A549 (cell line): Measurements from ENCODE around the gene BRPF1. TPM values are rescaled to one million over a fixed set of nuclear protein-coding genes. Genes with fewer than 3 reads are reported as not detected.
A peak's percentile ranks its signal among the peaks of the same experiment; 100 is the strongest.

Source experiments
- GATA3 ChIP-seq: IDR thresholded peaks from 2 replicates; pipeline ENCODE4 v1.6.1; 2012; ENCODE audit warnings: borderline replicate concordance
- HDAC2 ChIP-seq: fragments of 200-600 bp; sonication (generic); IDR thresholded peaks from 2 replicates; pipeline ENCODE4 v1.6.1; 2016
- HEYL ChIP-seq: fragments of 250-450 bp; sonication (Bioruptor Pico); IDR thresholded peaks from 2 replicates; pipeline ENCODE4 v1.8.0; 2021; ENCODE audit warnings: mild to moderate bottlenecking, moderate library complexity
- HOXB13 ChIP-seq: fragments of 250-450 bp; sonication (Bioruptor Pico); IDR thresholded peaks from 2 replicates; pipeline ENCODE4 v1.5.0; 2020; ENCODE audit warnings: low read depth, mild to moderate bottlenecking, moderate library complexity
- HOXB5 ChIP-seq: fragments of 250-450 bp; sonication (Bioruptor Pico); IDR thresholded peaks from 2 replicates; pipeline ENCODE4 v1.5.0; 2020; ENCODE audit warnings: mild to moderate bottlenecking, moderate library complexity
- JUN ChIP-seq, 2 experiments: fragments of >200 bp; sonication (Bioruptor Twin); formaldehyde crosslinking; IDR thresholded peaks; 2 replicates in 1 of 2; 3 replicates in 1 of 2; pipeline ENCODE4 v1.6.1; 2016 to 2017
- KDM1A ChIP-seq: fragments of 200-600 bp; sonication (generic); IDR thresholded peaks from 2 replicates; pipeline ENCODE4 v1.6.1; 2016; ENCODE audit warnings: low read depth, mild to moderate bottlenecking
- MYC ChIP-seq: IDR thresholded peaks from 2 replicates; pipeline ENCODE4 v1.6.1; 2012; ENCODE audit warnings: mild to moderate bottlenecking, inconsistent platforms, low read length, improper control_type of control experiment, borderline replicate concordance
- NFE2L2 ChIP-seq: fragments of 150-350 bp; conservative IDR thresholded peaks from 2 replicates; pipeline ENCODE4 v1.6.1; 2014; ENCODE audit warnings: low read length
- NPAS2 ChIP-seq: fragments of 250-450 bp; sonication (Bioruptor Pico); IDR thresholded peaks from 2 replicates; pipeline ENCODE4 v1.8.0; 2022; ENCODE audit warnings: mild to moderate bottlenecking, moderate library complexity, borderline replicate concordance
- NR3C1 ChIP-seq: fragments of >200 bp; sonication (Bioruptor Twin); formaldehyde crosslinking; IDR thresholded peaks from 3 replicates; pipeline ENCODE4 v1.6.1; 2017
- RARB ChIP-seq: fragments of 250-450 bp; sonication (Bioruptor Pico); IDR thresholded peaks from 2 replicates; pipeline ENCODE4 v1.8.0; 2021; ENCODE audit warnings: mild to moderate bottlenecking, moderate library complexity
- RFX5 ChIP-seq: fragments of 450-650 bp; IDR thresholded peaks from 2 replicates; pipeline ENCODE4 v1.7.1; 2014; ENCODE audit warnings: antibody characterized with exemption, mild to moderate bottlenecking, moderate library complexity
- SMC3 ChIP-seq: fragments of >200 bp; sonication (Bioruptor Twin); formaldehyde crosslinking; IDR thresholded peaks from 3 replicates; pipeline ENCODE4 v1.6.1; 2018; ENCODE audit warnings: inconsistent platforms
- ZFP36 ChIP-seq: fragments of 450-650 bp; IDR thresholded peaks from 2 replicates; pipeline ENCODE4 v1.6.1; 2014; ENCODE audit warnings: borderline replicate concordance; ENCODE audit not compliant: partially characterized antibody
- ZSCAN20 ChIP-seq: fragments of 250-450 bp; sonication (Bioruptor Pico); IDR thresholded peaks from 2 replicates; pipeline ENCODE4 v1.8.0; 2022; ENCODE audit warnings: mild to moderate bottlenecking, moderate library complexity
- polyA plus RNA-seq, 4 experiments: library from polyadenylated mRNA; depleted of rRNA in 3 of 4; stranded (reverse); fragments of >200 nt; fragmentation: RNase III in 1 of 4; extraction: RNeasy Plus Mini Kit Qiagen cat#74134 plus additional on column Dnase treatment in 1 of 4; gene quantifications; 2 replicates in 3 of 4; 3 replicates in 1 of 4; pipeline ENCODE4 v1.2.3, GENCODE V29; 2011 to 2017
- TF ChIP-seq, protein P1 (sequence below): fragments of 200-600 bp; sonication (generic); IDR thresholded peaks from 2 replicates; pipeline ENCODE4 v1.6.1; 2016; ENCODE audit warnings: antibody characterized with exemption, mild to moderate bottlenecking, moderate library complexity
- TF ChIP-seq, protein P2 (sequence below): fragments of 250-450 bp; sonication (Bioruptor Pico); IDR thresholded peaks from 2 replicates; pipeline ENCODE4 v1.5.0; 2020; ENCODE audit warnings: low read depth, mild to moderate bottlenecking, moderate library complexity
- TF ChIP-seq, protein P3 (sequence below): fragments of >200 bp; sonication (Bioruptor Twin); formaldehyde crosslinking; IDR thresholded peaks from 3 replicates; pipeline ENCODE4 v1.5.1; 2016
- TF ChIP-seq, protein P4 (sequence below): IDR thresholded peaks from 2 replicates; pipeline ENCODE4 v1.6.1; 2012; ENCODE audit warnings: low read depth, borderline replicate concordance
- TF ChIP-seq, protein P5 (sequence below): fragments of 450-650 bp; IDR thresholded peaks from 2 replicates; pipeline ENCODE4 v1.6.1; 2014; ENCODE audit warnings: antibody characterized with exemption
- TF ChIP-seq, protein P6 (sequence below): fragments of >200 bp; sonication (Bioruptor Twin); formaldehyde crosslinking; IDR thresholded peaks from 3 replicates; pipeline ENCODE4 v1.6.1; 2016

BRPF1 gene
- polyA plus RNA-seq, 2 of the 4 experiments (the other 2 are of a cell fraction): 8.6 to 12.4 TPM

DNA sequence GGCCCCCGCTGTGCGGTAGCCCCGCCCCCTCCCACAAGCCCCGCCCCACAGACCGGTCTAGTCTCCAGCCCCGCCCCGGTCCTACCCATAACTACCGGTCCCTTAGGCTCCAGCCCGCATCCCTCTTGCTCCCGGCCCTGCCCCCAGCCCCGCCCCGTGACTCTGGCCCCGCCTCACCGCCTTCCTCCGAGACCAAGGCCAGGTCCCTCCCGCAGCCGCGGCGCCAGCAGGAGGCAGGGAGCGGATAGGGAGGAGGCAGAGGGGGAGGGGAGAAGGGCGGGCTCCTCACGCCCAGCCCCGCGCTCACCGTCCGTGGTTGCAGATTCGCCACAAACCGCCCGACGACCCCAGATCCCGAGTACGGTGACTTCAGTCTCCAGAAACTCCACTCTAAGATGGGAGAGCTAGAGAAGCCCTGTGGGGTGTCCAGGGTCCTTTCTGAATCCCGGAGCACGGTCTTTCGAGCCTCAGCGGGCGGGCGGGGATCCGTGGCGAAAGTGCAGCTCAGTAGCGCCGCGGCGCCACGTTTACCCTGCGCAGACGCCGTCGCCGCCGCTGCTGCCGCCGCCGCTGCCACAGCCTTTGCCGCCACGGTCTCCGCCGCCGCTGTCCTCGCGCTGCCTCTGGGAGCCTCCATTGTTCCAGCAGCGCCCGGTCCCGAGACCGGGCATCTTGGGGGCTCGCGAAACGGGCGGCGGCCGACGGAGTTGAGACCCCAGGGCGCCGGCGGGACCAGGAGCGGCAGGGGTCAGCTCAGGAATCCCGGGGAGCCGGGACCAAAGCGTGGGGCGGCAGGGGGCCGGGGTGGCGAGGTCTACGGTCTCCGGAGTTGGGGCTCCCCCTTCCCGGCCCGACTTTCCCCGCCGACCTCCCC lies at the start of gene BRPF1 (continued):
- TF ChIP-seq, protein P1, sequence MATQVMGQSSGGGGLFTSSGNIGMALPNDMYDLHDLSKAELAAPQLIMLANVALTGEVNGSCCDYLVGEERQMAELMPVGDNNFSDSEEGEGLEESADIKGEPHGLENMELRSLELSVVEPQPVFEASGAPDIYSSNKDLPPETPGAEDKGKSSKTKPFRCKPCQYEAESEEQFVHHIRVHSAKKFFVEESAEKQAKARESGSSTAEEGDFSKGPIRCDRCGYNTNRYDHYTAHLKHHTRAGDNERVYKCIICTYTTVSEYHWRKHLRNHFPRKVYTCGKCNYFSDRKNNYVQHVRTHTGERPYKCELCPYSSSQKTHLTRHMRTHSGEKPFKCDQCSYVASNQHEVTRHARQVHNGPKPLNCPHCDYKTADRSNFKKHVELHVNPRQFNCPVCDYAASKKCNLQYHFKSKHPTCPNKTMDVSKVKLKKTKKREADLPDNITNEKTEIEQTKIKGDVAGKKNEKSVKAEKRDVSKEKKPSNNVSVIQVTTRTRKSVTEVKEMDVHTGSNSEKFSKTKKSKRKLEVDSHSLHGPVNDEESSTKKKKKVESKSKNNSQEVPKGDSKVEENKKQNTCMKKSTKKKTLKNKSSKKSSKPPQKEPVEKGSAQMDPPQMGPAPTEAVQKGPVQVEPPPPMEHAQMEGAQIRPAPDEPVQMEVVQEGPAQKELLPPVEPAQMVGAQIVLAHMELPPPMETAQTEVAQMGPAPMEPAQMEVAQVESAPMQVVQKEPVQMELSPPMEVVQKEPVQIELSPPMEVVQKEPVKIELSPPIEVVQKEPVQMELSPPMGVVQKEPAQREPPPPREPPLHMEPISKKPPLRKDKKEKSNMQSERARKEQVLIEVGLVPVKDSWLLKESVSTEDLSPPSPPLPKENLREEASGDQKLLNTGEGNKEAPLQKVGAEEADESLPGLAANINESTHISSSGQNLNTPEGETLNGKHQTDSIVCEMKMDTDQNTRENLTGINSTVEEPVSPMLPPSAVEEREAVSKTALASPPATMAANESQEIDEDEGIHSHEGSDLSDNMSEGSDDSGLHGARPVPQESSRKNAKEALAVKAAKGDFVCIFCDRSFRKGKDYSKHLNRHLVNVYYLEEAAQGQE: no peak
- no peak for TF ChIP-seq SMC3
- TF ChIP-seq HEYL (CRISPR knock-in tag): no peak
- TF ChIP-seq NR3C1: no peak
- TF ChIP-seq KDM1A: no peak
- TF ChIP-seq ZFP36: no peak
- TF ChIP-seq HOXB13 (CRISPR knock-in tag): no peak
- TF ChIP-seq, protein P2, sequence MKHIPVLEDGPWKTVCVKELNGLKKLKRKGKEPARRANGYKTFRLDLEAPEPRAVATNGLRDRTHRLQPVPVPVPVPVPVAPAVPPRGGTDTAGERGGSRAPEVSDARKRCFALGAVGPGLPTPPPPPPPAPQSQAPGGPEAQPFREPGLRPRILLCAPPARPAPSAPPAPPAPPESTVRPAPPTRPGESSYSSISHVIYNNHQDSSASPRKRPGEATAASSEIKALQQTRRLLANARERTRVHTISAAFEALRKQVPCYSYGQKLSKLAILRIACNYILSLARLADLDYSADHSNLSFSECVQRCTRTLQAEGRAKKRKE: no peak
- no peak for TF ChIP-seq RFX5
- no peak for TF ChIP-seq HOXB5 (CRISPR knock-in tag)
- TF ChIP-seq, protein P3, sequence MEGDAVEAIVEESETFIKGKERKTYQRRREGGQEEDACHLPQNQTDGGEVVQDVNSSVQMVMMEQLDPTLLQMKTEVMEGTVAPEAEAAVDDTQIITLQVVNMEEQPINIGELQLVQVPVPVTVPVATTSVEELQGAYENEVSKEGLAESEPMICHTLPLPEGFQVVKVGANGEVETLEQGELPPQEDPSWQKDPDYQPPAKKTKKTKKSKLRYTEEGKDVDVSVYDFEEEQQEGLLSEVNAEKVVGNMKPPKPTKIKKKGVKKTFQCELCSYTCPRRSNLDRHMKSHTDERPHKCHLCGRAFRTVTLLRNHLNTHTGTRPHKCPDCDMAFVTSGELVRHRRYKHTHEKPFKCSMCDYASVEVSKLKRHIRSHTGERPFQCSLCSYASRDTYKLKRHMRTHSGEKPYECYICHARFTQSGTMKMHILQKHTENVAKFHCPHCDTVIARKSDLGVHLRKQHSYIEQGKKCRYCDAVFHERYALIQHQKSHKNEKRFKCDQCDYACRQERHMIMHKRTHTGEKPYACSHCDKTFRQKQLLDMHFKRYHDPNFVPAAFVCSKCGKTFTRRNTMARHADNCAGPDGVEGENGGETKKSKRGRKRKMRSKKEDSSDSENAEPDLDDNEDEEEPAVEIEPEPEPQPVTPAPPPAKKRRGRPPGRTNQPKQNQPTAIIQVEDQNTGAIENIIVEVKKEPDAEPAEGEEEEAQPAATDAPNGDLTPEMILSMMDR: no peak
- peak; percentile 86 to 90 for TF ChIP-seq JUN (IDR thresholded peaks at IDR 0.05)
- no peak for TF ChIP-seq HDAC2
- TF ChIP-seq, protein P4, sequence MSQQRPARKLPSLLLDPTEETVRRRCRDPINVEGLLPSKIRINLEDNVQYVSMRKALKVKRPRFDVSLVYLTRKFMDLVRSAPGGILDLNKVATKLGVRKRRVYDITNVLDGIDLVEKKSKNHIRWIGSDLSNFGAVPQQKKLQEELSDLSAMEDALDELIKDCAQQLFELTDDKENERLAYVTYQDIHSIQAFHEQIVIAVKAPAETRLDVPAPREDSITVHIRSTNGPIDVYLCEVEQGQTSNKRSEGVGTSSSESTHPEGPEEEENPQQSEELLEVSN: peak; percentile 62; the same call in 1 of the 2 replicates
- TF ChIP-seq ZSCAN20 (CRISPR knock-in tag): no peak
- peak; percentile 40; the same call in 1 of the 2 replicates for TF ChIP-seq MYC
- TF ChIP-seq, protein P5, sequence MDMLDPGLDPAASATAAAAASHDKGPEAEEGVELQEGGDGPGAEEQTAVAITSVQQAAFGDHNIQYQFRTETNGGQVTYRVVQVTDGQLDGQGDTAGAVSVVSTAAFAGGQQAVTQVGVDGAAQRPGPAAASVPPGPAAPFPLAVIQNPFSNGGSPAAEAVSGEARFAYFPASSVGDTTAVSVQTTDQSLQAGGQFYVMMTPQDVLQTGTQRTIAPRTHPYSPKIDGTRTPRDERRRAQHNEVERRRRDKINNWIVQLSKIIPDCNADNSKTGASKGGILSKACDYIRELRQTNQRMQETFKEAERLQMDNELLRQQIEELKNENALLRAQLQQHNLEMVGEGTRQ: no peak
- no peak for TF ChIP-seq RARB
- TF ChIP-seq, protein P6, sequence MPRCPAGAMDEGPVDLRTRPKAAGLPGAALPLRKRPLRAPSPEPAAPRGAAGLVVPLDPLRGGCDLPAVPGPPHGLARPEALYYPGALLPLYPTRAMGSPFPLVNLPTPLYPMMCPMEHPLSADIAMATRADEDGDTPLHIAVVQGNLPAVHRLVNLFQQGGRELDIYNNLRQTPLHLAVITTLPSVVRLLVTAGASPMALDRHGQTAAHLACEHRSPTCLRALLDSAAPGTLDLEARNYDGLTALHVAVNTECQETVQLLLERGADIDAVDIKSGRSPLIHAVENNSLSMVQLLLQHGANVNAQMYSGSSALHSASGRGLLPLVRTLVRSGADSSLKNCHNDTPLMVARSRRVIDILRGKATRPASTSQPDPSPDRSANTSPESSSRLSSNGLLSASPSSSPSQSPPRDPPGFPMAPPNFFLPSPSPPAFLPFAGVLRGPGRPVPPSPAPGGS: no peak
- TF ChIP-seq NPAS2 (CRISPR knock-in tag): no peak
- no peak for TF ChIP-seq GATA3
- no peak for TF ChIP-seq NFE2L2
